ENCODE results near the gene KLHDC7B. TPM values are rescaled to one million over a fixed set of nuclear protein-coding genes. Genes with fewer than 3 reads are reported as not detected.
A peak's percentile ranks its signal among the peaks of the same experiment; 100 is the strongest.

The KLHDC7B gene
- total RNA-seq, 1 donor from 2014 or later = 5.2 TPM

GRCh38 chr22:50505276-50505775 is 40.4 kb upstream of the KLHDC7B start:
- no peaks in the 10 kb centered on the region for H3K27me3 Mint-ChIP-seq
- no peak overlapping the region for H3K27ac Mint-ChIP-seq
- ChIA-PET CTCF (no interaction called here), POLR2A (interaction anchor here (0.5 to 0.7 kb wide), 2 partner anchors 8 to 102 kb away, joined by 3 to 4 read pairs; no protein-coding TSS in a partner anchor)
- intact Hi-C loops (cut with micrococcal nuclease) = no loop called here
- no peak for ATAC-seq (ENCODE audit: low read depth)
- no peak for TF ChIP-seq CTCF (IDR thresholded peaks at IDR 0.05)
- no peak for DNase-seq
- H3K4me1 Mint-ChIP-seq = peaks cover 20% of the 10 kb centered on the region
- H3K9me3 Mint-ChIP-seq = no peaks in the 10 kb centered on the region
- peaks cover 19% of the 10 kb centered on the region for H3K36me3 Mint-ChIP-seq (ENCODE audit: low read depth)
- H3K4me3 Mint-ChIP-seq = peak overlapping the region; percentile 38

DNA sequence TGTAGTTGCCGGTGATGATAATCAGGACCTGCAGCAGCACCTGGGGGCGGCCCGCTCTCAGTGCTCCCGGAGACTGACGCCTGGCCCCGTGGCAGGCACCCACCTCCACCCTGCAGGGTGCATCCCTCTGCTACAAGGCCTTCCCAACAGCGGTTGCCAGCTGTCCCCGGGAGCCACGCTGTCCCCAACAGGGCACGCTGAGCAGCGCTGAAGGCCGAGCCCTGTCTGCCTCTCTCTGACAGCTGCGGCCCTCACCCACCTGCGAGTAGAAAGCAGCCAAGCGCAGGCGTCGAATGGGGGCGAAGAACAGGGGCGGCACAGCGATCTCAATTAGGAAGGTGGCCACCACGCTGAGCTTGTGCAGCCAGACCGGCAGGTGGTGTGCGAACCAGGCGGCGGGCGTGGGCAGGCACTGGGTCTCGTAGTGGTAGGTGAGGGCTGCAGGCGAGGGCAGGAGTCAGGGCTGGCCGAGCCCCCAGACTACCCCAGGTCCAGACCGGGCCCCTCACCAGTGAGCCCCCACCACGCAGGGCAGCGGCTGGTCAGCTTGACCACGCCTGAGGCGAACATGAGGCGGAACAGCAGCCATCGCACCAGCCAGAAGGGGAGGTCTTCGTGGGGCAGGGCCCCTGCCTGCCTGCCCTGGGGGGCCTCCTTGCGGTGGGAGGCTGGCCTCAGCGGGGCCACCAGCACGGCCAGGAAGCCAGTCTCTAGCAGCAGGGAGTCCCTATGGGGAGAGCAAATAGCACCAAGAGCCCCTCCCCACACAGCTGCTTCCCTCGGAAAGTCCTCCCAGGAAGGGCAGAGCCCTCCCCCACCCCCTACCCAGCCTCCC is 39.7 kb upstream of the KLHDC7B start:
- no peak for TF ChIP-seq CTCF (IDR thresholded peaks at IDR 0.05)
- intact Hi-C loops (cut with micrococcal nuclease) = no loop called here
- Mint-ChIP-seq H3K4me1 (peaks cover 20% of the 10 kb centered on the region), H3K27me3 (no peaks in the 10 kb centered on the region), H3K36me3 (ENCODE audit: low read depth) (peaks cover 19% of the 10 kb centered on the region), H3K9me3 (no peaks in the 10 kb centered on the region), H3K4me3 (peak overlapping the region; percentile 93), H3K27ac (no peak overlapping the region)
- ATAC-seq (ENCODE audit: low read depth) (no peak), DNase-seq (no peak)
- CTCF ChIA-PET = no interaction called here
- POLR2A ChIA-PET = interaction anchor here (2.7 to 5.4 kb wide), 2 partner anchors 21 to 26 kb away, joined by 19 to 175 read pairs; partner anchors contain the start of genes SCO2 and TYMP

DNA sequence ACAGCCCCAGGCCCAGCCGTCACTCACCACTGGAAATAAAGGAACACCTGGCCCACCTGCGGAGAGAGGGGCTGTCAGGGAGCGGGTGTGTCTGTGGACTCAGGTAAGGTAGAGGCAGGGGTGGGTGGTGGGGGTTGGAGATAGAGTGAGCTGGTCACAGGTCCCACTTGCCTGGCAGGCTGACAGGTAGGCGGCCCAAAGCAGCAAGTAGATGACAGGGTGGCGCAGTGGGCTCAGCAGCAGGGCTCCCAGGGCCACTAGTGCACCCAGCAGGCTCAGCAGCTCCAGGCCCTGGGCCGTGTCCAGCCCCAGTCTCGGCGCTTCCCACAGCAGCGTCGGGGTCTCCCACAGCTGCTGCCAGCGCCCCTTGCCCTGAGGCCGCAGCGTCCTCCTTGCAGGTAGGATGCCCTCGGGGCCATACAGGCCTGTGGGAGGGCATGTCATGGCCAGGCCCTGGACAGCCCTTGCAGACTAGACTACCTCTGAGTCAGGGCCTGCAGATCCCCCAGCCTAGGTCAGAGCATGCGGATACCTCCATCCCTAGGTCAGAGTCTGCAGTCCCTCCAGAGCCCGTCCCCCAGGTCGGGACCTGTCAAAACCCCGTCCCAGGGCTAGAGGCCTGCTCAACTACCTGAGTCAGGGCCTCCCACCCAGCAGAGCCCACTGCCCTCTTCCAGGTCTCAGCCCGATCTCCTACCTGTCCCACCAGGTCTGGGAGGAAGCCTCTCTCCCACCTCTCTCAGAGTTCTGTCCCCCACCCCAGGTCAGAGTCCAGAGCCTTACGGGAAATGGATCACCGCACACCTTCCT is 38.9 kb upstream of the KLHDC7B start:
- ChIA-PET CTCF (interaction anchor here (3.7 kb wide), 1 partner anchor 19 kb away, joined by 36 read pairs; the partner anchor contains the start of gene SCO2), POLR2A (interaction anchor here (1.1 to 5.4 kb wide), 12 partner anchors 9 to 316 kb away, joined by 3 to 175 read pairs (median 10); partner anchors contain the start of genes ARSA, CHKB, DENND6B and SCO2)
- Mint-ChIP-seq H3K27me3 (no peaks in the 10 kb centered on the region), H3K36me3 (ENCODE audit: low read depth) (peaks cover 19% of the 10 kb centered on the region), H3K27ac (peak overlapping the region; percentile 85), H3K4me3 (peak overlapping the region; percentile 93), H3K4me1 (peaks cover 20% of the 10 kb centered on the region), H3K9me3 (no peaks in the 10 kb centered on the region)
- intact Hi-C loops (cut with micrococcal nuclease) = loop anchor here (1.0 kb wide), 3 partner anchors 32 to 37 kb away; partner anchors contain the start of gene SBF1
- ATAC-seq (ENCODE audit: low read depth) (no peak), DNase-seq (no peak)
- no peak for TF ChIP-seq CTCF (IDR thresholded peaks at IDR 0.05)

GRCh38 chr22:50507421-50507990 is 38.2 kb upstream of the KLHDC7B start, which contains the start of gene LMF2:
LMF2 (minus strand) TSS chr22:50507702; CDS start chr22:50507675, 27 bp downstream.
- DNase-seq (peak; percentile 90), ATAC-seq (ENCODE audit: low read depth) (peak; percentile 77)
- Mint-ChIP-seq H3K27me3 (no peaks in the 10 kb centered on the region), H3K4me1 (peaks cover 20% of the 10 kb centered on the region), H3K27ac (peak within 1 kb of the TSS; percentile 94), H3K9me3 (no peaks in the 10 kb centered on the region), H3K36me3 (ENCODE audit: low read depth) (peaks cover 24% of the 10 kb centered on the region), H3K4me3 (peak within 1 kb of the TSS; percentile 94)
- CTCF ChIA-PET = interaction anchor here (0.8 to 3.7 kb wide), 6 partner anchors 9 to 113 kb away, joined by 3 to 36 read pairs (median 4); partner anchors contain the start of gene SCO2
- POLR2A ChIA-PET = interaction anchor here (0.6 to 5.4 kb wide), 27 partner anchors 9 to 317 kb away, joined by 3 to 175 read pairs (median 6); partner anchors contain the start of genes ARSA, CHKB, DENND6B and HDAC10
- no peak for TF ChIP-seq CTCF (IDR thresholded peaks at IDR 0.05)
- intact Hi-C loops (cut with micrococcal nuclease) = loop anchor here (1.0 kb wide), 3 partner anchors 32 to 37 kb away; partner anchors contain the start of gene SBF1
